Measurements from ENCODE around the gene ZSCAN10.
"Not testable (repeated sequence)": the region's sequence is repeated elsewhere in the genome, so short reads cannot be mapped to it uniquely, and the experiment has no call there.

Gene ZSCAN10

DNA sequence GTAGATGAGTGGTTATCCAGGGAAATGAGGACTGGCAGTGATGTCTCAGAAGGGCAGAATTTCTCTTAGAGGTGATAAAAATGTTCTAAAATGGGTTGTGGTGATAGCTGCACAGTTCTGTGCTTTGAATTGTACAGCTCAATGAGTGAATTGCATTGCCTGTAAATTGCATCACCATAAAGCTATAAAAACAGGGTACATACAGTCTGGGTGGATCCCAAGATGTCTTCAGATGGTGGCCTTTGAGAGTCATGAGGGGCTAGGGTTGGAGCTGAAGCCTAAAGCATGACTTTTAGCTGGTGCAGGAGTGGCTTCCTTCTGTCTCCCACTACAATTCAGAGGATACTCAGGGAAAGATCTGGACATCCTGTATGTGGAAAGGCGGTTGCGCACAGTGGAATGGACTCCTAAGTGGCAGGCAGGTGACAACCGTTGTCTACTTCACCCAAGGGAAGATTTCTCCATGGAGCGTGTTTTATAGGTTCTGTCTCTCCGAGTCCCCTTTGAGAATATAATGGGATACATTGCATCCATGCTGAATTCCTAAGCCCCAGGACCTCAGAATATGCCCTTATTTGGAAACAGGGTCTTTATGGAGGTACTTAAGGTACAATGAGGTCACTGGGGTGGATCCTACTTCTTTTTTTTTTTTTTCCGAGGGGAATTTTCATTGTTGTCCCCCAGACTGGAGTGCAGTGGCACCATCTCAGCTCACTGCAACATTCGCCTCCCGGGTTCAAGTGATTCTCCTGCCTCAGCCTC lies 35.3 kb downstream of the ZSCAN10 start:
- DNase-seq (ENCODE audit: low read depth in 2 of 2), result no peak

DNA sequence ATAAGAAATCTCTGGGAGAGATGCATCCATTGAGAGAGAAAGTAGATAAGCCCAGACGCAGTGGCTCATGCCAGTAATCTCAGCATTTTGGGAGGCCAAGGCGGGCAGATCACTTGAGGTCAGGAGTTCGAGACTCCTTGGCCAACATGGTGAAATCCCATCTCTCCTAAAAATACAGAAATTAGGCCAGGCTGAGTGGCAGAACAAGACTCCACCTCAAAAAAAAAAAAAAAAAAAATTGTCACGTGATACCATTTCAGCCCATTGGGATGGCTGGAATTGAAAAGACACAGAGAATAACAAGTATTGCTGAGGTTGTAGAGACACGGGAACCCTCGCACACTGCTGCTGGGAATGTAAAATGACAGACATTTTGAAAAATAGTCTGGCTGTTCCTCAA lies 36.5 kb downstream of the ZSCAN10 start:
- no peak for DNase-seq (ENCODE audit: low read depth in 2 of 2)

DNA sequence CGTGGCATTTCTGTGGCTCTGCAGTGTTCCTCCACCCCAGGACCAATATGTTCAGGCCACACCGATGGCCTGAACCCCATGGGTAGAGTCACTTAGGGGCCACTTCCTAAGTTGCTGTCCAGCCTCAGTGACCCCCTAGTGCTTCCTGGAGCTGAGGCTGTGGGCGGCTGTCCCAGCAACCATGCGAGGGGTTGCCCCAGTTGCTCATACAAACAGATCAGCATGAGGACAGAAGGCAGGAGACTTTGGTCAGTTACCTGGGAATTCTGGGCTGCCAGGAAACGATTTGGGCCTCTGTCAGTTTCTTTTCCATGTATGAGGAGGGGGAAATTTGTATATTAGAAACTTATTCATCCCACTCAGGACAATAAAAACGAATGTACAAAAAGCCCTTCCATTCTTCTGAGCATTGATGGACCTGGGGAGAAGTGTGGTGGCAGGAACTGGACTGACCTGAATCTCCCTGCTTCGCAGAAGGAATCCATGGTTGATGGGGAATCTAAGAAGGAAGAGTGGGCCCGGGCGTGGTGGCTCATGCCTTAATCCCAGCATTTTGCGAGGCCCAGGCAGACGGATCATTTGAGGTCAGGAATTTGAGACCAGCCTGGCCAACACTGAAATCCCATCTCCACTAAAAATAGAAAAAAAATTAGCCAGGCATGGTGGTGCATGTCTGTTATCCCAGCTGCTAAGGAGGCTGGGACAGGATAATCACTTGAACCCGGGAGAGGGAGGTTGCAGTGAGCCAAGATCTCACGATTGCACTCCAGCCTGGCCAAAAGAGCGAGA lies 38.6 kb downstream of the ZSCAN10 start:
- no peak for DNase-seq (ENCODE audit: low read depth in 2 of 2)

DNA sequence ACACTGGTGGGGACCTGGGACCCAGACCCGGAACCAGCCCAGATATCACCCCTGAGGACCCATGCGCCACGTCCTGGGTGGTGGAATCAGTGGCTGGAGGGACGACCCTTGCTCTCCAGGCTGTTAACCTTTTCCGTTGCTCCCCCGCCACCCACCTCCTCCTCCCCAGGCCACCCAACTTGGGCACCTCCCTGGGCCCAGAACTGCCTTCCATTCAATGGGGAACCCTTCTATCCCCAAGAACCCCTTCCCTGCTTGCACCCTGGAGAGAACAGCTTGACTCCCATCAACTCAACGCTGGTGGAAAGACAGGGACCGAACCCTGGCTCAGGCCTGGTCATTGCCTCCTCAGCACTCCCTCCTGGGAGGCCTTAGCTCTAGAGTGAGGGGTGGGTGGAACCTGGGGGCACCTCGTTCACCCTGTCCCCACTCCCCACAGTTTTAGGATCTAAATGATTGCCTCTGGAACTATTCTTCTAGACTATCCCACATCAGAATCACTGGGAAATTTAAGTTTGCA lies 39.3 kb downstream of the ZSCAN10 start:
- DNase-seq (ENCODE audit: low read depth in 2 of 2), result no peak

DNA sequence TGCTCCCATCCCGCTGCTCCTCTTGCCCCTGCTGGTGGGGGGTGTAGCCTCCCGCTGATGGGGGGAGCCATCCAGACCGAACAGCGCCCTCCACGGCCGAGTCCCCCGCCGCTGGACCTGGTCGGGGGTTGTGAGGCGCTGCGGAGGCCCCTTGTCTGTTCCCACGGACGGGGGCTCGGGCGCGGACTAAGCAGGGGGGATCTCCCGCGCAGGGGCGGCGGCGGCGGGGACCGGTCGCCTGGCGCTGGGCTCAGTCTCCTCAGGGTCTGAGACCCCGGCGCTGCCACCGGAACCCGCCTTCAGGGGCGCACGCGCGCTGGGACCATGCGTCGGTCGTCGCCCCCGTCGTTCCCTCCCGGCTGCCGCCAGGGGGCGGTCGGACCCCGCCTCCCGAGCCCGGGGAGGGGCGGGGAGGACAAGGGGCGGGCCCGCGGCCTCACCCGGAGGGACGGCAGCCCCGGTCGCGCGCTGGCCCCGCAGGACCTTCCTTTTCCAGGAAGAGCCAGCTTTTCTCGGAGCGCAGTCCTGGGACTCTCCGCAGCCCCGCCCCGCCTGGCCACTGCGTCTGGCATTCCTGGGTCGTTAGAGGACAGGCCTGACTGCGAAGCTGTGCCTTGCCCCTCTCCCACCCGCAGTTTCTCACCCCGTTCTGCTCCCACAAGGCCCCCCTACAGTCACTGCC lies 39.9 kb downstream of the ZSCAN10 start:
- DNase-seq (ENCODE audit: low read depth in 2 of 2), result peak; percentile 68 to 76

DNA sequence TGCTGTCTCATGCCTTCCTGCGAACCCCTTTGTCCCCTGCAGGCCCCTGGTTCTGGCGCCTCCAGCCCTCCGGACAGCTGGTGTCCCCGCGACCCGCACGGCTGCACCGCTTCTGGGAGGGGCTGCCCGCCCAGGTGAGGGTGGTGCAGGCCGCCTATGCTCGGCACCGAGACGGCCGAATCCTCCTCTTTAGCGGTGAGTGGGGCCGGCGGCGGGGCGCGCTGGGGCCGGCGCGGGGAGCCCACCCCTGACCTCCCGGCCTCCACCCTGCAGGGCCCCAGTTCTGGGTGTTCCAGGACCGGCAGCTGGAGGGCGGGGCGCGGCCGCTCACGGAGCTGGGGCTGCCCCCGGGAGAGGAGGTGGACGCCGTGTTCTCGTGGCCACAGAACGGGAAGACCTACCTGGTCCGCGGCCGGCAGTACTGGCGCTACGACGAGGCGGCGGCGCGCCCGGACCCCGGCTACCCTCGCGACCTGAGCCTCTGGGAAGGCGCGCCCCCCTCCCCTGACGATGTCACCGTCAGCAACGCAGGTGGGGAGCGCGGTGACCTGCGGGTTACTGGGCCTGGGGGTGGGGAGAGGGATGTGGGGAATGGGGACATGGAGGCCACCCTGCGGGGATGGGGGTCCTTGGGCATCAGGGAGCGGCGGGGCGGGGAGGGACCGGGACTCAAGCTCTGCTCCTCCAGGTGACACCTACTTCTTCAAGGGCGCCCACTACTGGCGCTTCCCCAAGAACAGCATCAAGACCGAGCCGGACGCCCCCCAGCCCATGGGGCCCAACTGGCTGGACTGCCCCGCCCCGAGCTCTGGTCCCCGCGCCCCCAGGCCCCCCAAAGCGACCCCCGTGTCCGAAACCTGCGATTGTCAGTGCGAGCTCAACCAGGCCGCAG lies 40.7 kb downstream of the ZSCAN10 start:
- DNase-seq (ENCODE audit: low read depth in 2 of 2), result no peak

DNA sequence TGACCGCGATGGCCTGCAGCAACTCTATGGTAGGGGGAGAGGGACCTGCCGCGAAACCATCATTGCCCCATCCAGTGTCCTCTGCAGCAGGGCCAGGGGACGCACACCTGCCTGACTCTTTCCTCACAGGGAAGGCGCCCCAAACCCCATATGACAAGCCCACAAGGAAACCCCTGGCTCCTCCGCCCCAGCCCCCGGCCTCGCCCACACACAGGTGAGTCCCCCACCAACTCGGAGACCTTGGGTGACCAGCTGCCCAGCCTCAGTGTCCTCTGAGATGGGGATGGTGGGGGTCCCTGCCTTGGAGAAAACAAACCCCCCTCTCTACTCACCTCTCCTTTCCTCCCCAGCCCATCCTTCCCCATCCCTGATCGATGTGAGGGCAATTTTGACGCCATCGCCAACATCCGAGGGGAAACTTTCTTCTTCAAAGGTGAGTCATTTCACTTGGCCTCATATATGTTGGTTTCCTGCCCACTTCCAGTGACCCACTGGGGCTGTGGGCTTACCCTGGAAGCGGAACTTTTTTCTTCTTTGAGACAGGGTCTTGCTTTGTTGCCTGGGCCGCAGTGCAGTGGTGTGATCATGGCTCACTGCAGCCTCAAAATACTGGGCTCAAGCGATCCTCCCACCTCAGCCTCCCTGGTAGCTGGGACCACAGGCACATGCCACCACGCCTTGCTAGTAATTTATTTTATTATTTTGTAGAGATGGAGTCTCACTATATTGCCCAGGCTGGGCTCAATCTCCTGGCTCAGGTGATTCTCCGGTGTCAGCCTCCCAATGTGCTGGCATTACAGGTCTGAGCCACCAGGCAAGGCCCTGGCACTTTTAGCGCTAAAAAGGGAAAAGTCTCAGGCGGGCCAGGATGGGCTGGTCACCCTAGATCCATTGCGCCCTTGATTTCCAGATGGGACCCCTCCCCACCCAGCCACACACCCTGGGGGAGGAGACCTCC lies 41.6 kb downstream of the ZSCAN10 start:
- no peak for DNase-seq (ENCODE audit: low read depth in 2 of 2)

DNA sequence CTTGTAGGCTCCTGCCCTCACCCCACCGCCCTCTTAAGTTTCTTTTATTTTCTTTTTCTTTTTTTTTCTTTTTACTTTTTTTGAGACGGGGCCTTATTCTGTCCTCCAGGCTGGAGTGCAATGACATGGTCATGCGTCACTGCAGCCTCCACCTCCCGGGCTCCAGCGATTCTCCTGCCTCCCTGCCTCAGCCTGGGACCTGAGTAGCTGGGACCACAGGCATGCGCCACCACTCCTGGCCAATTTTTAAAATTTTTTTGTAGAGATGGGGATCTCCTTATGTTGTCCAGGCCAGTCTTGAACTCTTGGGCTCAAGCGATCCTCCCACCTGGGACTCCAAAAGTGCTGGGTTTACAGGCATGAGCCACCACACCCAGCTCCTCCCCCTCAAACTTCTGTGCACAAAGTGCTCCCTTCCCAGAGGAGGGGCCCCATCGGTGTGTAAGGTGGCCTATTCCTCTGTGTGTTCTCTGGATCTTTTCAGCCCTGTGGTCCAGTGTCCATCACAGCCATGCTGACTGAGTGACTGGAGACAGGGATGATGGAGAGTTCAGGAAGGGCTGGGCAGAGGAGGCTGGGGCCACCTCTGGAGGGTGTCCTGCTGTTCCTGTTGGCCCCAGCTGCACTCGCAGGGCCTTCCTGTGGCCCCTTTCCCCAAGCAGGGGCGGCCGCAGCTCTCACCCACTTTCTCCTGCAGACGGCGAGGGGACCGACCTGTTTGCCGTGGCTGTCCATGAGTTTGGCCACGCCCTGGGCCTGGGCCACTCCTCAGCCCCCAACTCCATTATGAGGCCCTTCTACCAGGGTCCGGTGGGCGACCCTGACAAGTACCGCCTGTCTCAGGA lies 42.5 kb downstream of the ZSCAN10 start:
- no peak for DNase-seq (ENCODE audit: low read depth in 2 of 2)

DNA sequence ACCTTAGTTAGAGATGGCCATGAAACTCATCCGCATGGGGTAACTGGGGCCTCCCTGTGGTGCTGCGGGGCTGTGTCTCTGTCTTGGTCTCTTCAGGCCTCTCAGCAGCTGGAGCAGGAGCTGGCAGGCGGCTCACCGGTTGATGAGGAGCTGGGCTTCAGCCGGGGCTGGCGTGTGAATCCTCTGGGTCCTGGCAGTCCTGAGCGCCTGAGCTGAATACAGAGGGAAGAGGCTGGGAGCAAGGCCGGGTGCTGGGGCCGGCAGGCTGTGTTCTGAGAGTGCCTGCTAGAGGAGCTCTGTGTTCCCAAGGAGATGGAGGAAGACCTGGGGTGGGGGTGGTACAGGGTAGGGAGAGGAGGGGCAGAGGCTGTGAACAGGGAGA lies 43.4 kb downstream of the ZSCAN10 start:
- not testable (repeated sequence) for DNase-seq (ENCODE audit: low read depth in 2 of 2)

DNA sequence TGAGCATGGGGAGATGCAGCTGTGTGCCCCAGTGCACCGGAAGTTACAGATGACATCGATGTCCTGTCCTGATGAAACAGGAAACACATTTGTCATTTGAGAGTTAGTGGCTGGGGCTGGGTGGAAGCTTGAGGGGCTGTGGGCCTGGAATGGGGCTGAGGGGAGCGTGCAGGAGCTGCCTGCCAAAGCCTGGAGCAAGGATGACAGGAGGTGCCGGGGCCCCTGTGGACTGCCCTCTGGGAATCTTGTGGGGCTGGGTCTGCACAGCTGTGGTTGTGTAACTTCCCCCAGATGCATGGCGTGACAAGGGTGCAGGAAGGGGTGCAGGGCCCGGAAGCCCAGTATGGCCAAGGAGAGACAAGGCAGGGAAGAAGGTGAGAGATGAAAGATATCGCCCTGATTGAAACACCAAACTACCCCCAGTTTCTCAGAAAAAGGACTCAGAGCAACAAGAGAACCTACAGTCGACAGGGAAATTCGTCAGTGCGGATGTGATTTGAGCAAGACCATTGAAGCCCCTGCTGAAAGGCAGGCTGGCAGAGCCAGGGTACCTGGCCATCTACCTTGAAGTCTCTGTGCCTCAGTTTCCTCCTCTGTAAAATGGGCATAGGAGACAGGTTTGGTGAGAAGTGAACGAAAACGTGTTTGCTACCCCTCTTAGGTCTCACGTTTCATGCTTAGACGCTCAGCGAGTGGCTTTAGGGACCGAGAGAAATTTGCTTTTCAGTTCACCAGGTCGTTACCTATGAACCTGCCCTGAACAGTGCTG lies 43.9 kb downstream of the ZSCAN10 start:
- DNase-seq (ENCODE audit: low read depth in 2 of 2), result no peak

DNA sequence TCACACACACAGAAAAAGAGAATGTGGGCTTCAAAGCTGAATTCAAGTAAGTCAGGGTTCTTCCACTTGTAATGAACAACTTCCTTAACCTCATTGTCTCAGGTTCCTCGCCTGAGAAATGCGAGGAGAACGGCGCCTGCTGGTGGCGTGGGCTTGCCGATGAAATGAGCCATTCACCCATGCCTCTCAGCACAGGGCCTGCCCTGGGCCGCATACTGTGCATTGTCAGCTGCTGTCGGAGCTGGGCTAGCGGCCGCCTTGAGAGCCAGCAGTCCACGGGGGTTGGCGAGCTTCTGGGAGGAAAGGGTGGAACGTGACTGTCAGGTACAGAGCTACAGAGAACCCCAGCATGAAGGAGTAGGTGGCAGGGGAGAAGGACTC lies 45.8 kb downstream of the ZSCAN10 start:
- not testable (repeated sequence) for DNase-seq (ENCODE audit: low read depth in 2 of 2)

DNA sequence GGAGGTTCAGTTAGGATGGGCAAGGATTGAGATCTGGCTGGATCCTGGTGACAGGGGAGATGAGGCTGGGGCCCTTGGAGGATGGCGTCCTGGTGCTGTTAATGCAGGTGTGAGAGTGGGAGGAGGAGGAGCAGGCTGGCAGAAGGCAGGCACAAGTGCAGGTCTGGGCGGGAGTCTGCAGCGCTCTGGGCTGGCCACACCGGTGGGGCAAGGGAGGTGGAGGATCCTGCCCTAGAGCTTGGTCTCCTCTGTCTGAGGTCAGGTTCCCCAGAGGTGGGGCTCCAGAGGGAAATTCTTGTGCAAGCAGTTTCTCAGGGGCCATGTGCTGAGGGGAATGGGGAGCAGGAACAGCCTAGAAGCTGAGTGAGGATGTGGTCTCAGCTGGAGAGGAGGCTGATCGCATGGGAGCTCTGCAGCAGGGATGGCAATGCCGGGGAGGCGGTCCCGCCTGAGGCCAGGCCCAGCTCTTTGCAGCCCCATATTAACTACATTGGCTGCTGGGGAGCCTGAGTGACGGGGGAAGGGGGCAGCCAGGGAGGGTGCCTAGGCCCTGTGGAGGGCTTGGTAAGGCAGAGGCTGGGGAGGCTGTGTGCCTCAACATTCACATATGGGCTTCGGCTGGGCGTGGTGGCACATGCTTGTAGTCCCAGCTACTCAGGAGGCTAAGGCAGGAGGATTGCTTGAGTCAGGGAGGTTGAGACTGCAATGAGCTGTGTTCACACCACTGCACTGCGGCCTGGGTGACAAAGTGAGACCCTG lies 46.3 kb downstream of the ZSCAN10 start:
- not testable (repeated sequence) for DNase-seq (ENCODE audit: low read depth in 2 of 2)

DNA sequence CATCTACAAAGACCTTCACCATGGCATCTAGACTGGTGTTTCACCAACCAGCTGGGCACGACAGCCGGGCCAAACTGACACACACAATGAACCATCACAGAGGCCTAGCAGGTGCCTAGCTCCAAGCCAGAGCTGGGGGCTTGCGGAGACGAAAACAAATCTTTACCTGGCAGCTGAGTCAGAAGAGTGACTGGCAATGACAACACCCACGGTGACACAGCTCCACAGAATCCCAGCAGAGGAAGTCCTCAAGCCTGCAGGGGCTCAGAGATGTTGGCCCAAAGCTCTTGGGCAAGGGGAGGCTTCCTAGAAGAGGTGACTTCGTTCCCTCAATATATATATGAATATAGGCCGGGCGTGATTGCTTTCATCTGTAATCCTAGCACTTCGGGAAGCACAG lies 47.6 kb downstream of the ZSCAN10 start:
- no peak for DNase-seq (ENCODE audit: low read depth in 2 of 2)

DNA sequence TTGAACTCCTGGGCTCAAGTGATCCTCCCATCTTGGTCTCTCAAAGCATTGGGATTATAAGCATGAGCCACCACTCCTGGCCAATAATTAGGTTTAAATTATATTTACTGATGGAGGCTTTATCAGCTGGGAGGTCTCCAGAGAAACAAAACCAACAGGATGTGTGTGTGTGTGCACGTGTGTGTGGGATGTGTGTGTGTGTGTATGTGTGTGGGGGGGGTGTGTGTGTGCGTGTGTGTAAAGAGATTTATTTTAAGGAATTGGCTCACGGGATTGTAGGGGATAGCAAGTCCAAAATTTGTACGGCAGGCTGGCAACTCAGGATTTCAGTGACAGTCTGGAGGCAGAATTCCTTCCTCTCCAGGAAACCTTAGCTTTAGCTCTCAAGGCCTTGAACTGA lies 48.1 kb downstream of the ZSCAN10 start:
- DNase-seq (ENCODE audit: low read depth in 2 of 2), result no peak

DNA sequence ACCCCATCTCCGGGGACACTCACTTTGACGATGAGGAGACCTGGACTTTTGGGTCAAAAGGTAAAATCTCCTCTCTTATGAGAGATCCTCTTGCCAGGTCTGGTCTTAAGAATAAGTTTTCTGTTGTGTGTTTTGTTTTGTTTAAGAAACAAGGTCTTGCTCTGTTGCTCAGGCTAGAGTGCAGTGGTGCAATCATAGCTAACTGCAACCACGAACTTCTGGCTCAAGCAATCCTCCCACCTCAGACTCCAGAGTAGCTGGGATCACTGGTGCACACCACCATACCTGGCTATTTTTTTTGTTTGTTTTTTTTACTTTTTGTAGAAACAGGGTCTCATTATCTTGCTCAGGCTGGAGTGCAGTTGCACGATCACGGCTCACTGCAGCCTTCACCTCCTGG lies 48.6 kb downstream of the ZSCAN10 start:
- no peak for DNase-seq (ENCODE audit: low read depth in 2 of 2)

DNA sequence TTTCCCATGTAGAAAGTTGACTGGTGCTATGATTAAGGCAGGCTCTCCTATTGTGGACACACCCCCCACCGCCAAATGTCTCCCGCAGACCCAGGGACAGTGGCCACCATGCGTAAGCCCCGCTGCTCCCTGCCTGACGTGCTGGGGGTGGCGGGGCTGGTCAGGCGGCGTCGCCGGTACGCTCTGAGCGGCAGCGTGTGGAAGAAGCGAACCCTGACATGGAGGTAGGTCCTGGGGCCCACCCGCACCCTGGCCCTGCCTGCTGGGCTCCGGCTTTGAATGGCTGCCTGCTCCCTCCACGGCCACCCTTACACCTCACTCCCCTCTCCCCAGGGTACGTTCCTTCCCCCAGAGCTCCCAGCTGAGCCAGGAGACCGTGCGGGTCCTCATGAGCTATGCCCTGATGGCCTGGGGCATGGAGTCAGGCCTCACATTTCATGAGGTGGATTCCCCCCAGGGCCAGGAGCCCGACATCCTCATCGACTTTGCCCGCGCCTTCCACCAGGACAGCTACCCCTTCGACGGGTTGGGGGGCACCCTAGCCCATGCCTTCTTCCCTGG lies 49.1 kb downstream of the ZSCAN10 start:
- DNase-seq (ENCODE audit: low read depth in 2 of 2), result no peak

DNA sequence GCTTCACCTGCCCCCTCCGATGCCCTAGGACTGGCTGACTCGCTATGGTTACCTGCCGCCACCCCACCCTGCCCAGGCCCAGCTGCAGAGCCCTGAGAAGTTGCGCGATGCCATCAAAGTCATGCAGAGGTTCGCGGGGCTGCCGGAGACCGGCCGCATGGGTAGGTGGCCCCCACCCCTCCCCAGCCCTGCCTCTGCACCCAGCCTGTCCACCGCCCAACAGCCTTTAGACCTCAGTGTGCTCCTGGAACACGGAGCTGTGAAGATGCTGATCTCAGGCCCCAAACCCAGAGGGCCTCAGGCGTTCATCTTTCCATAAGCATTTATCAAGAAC lies 51.7 kb downstream of the ZSCAN10 start:
- DNase-seq (ENCODE audit: low read depth in 2 of 2), result no peak

Data from stimulated activated CD8-positive, alpha-beta memory T cell treated with anti-CD3 and anti-CD28 coated beads, Interleukin-15, amount 100 ng/mL, for 4 hours (primary cell).